Sigmoid colon (tissue), 4 donors: Measurements from ENCODE around the gene CNN3.

Source experiments
- EP300 ChIP-seq, 4 donors: sonication (generic); formaldehyde crosslinking; IDR thresholded peaks; one replicate each; pipeline ENCODE4 v1.6.1; 2017; ENCODE audit warnings: antibody characterized with exemption in 4 of 4
- POLR2A ChIP-seq, 2 donors: fragments of 450-650 bp; IDR thresholded peaks; one replicate each; pipeline ENCODE4 v1.6.1; 2016; ENCODE audit warnings: antibody characterized with exemption in 2 of 2, mild to moderate bottlenecking in 2 of 2, moderate library complexity in 2 of 2
- TF ChIP-seq, protein P1 (sequence below), 4 experiments: fragments of 450-650 bp in 3 of 4; fragments of 200-600 bp in 1 of 4; IDR thresholded peaks; one replicate each; pipeline ENCODE4 v1.5.1; 2016 to 2019; ENCODE audit warnings: antibody characterized with exemption in 4 of 4, mild to moderate bottlenecking in 3 of 4, moderate library complexity in 2 of 4

DNA sequence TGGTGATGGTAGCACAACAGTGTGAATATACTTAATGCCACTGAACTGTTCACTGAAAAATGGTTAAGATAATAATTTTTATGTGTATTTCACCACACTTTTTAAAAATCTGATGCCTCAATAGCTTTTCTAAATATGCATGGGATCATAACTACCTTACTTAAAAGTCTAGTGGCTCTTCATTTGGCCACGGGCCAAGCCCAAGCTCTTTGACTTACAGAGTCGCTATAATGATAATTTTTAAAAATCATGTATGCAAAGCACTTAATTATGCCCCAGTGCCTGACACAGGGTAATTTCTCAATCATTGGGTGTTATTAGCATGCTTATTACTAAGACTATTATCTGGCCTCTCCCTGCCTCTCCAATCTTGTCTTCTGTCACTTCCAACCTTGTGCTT is 7.6 kb upstream of the CNN3 start:
- TF ChIP-seq, protein P1, sequence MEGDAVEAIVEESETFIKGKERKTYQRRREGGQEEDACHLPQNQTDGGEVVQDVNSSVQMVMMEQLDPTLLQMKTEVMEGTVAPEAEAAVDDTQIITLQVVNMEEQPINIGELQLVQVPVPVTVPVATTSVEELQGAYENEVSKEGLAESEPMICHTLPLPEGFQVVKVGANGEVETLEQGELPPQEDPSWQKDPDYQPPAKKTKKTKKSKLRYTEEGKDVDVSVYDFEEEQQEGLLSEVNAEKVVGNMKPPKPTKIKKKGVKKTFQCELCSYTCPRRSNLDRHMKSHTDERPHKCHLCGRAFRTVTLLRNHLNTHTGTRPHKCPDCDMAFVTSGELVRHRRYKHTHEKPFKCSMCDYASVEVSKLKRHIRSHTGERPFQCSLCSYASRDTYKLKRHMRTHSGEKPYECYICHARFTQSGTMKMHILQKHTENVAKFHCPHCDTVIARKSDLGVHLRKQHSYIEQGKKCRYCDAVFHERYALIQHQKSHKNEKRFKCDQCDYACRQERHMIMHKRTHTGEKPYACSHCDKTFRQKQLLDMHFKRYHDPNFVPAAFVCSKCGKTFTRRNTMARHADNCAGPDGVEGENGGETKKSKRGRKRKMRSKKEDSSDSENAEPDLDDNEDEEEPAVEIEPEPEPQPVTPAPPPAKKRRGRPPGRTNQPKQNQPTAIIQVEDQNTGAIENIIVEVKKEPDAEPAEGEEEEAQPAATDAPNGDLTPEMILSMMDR (IDR thresholded peaks at IDR 0.05) = no peak
- TF ChIP-seq EP300 (IDR thresholded peaks at IDR 0.05) (no peak), POLR2A (IDR thresholded peaks at IDR 0.05) (no peak)
